ENCODE results near the gene HLA-DQB2. TPM values are rescaled to one million over a fixed set of nuclear protein-coding genes. Genes with fewer than 3 reads are reported as not detected.

The HLA-DQB2 gene
- total RNA-seq, result not detected

GRCh38 chr6:32763421-32763820 lies at the start of gene HLA-DQB2:
TSS of gene HLA-DQB2 (minus strand) at chr6:32763532. CDS start at chr6:32763470, 62 bp downstream.

GRCh38 chr6:32741031-32741960 lies 22.0 kb downstream of the HLA-DQB2 start, which contains the start of gene HLA-DQA2:
TSS of gene HLA-DQA2 (plus strand) at chr6:32741391. CDS start at chr6:32741444, 53 bp downstream.

Small RNA genes within 50 kb of the gene (small RNA-seq; reads per million reads assigned to genes)
- gene MIR3135B (ENCODE audit: low replicate concordance), result not detected

Other genes with a start within 250 kb of the HLA-DQB2 start
- gene HLA-DRB5, start 233.2 kb downstream of the HLA-DQB2 start, total RNA-seq, result not detected
- gene HLA-DRB1, start 173.7 kb downstream of the HLA-DQB2 start, total RNA-seq, result 1.6 TPM
- gene HLA-DQA1, start 126.1 kb downstream of the HLA-DQB2 start, total RNA-seq, result not detected
- gene HLA-DQB1, start 96.9 kb downstream of the HLA-DQB2 start, total RNA-seq, result 0.63 TPM
- not detected for gene HLA-DQA2, start 22.1 kb downstream of the HLA-DQB2 start, total RNA-seq
- not detected for gene HLA-DOB, start 53.5 kb upstream of the HLA-DQB2 start, total RNA-seq
- 8.8 TPM for gene TAP2, start 75.2 kb upstream of the HLA-DQB2 start, total RNA-seq
- gene PSMB8, start 80.5 kb upstream of the HLA-DQB2 start, total RNA-seq, result 2.5 TPM
- 4.7 TPM for gene TAP1, start 90.2 kb upstream of the HLA-DQB2 start, total RNA-seq
- gene PSMB9, start 90.7 kb upstream of the HLA-DQB2 start, total RNA-seq, result 0.94 TPM
- gene HLA-DMB, start 177.5 kb upstream of the HLA-DQB2 start, total RNA-seq, result 0.31 TPM
- gene HLA-DMA, start 189.6 kb upstream of the HLA-DQB2 start, total RNA-seq, result 1.6 TPM
- 124 TPM for gene BRD2, start 205.1 kb upstream of the HLA-DQB2 start, total RNA-seq
- gene HLA-DOA, start 246.1 kb upstream of the HLA-DQB2 start, total RNA-seq, result 0.31 TPM